Neural cell (in vitro differentiated cells): Measurements from ENCODE around the gene CHCT1. TPM values are rescaled to one million over a fixed set of nuclear protein-coding genes. Genes with fewer than 3 reads are reported as not detected.

Experiments used
- H2AFZ ChIP-seq: fragments of 200-600, 300-800 bp; sonication (generic), shearing (Covaris generic); 2 replicates; pipeline ENCODE4 v1.6.0; 2014; ENCODE audit warnings: low read depth, mild to moderate bottlenecking, antibody characterized with exemption, low read length, moderate library complexity
- H3F3A ChIP-seq: fragments of 200-600 bp; shearing (Covaris generic); 2 replicates; pipeline ENCODE4 v1.6.1; 2016; ENCODE audit warnings: mild to moderate bottlenecking, moderate library complexity, mixed read lengths, antibody characterized with exemption, low read length; ENCODE audit not compliant: insufficient read depth, poor library complexity, severe bottlenecking
- H3K27ac ChIP-seq: fragments of 200-600, 300-800 bp; sonication (generic), shearing (Covaris generic); 2 replicates; pipeline ENCODE4 v1.5.1; 2014; ENCODE audit warnings: mild to moderate bottlenecking, low read length, moderate library complexity
- H3K27me3 ChIP-seq: fragments of 300-800, 200-600 bp; sonication (generic), shearing (Covaris generic); 2 replicates; pipeline ENCODE4 v1.6.0; 2014; ENCODE audit warnings: mild to moderate bottlenecking, low read depth, low read length, moderate library complexity; ENCODE audit not compliant: insufficient read depth
- H3K36me3 ChIP-seq: fragments of 300-800, 200-600 bp; sonication (generic), shearing (Covaris generic); 2 replicates; pipeline ENCODE4 v1.5.1; 2014; ENCODE audit warnings: mild to moderate bottlenecking, antibody characterized with exemption, low read length, moderate library complexity; ENCODE audit not compliant: insufficient read depth
- H3K4me2 ChIP-seq: fragments of 300-800, 200-600 bp; sonication (generic), shearing (Covaris generic); 2 replicates; pipeline ENCODE4 v1.6.0; 2014; ENCODE audit warnings: mild to moderate bottlenecking, low read length
- H3K4me3 ChIP-seq: fragments of 300-800, 200-600 bp; sonication (generic), shearing (Covaris generic); 2 replicates; pipeline ENCODE4 v1.5.1; 2014; ENCODE audit warnings: mild to moderate bottlenecking, low read length, moderate library complexity
- H3K79me2 ChIP-seq: fragments of 200-600 bp; shearing (Covaris generic); replicated peaks from 2 replicates; pipeline ENCODE4 v1.6.0; 2014; ENCODE audit warnings: mild to moderate bottlenecking, low read length, moderate library complexity; ENCODE audit not compliant: insufficient read depth
- H3K9ac ChIP-seq: fragments of 300-800, 200-600 bp; sonication (generic), shearing (Covaris generic); 2 replicates; pipeline ENCODE4 v1.6.1; 2016; ENCODE audit warnings: mild to moderate bottlenecking, low read length, mixed read lengths
- H3K9me2 ChIP-seq: fragments of 200-600 bp; shearing (Covaris generic); 2 replicates; pipeline ENCODE4 v1.6.1; 2016; ENCODE audit warnings: mild to moderate bottlenecking, low read length, mixed read lengths; ENCODE audit not compliant: insufficient read depth
- H3K9me3 ChIP-seq: fragments of 200-600, 300-800 bp; sonication (generic), shearing (Covaris generic); 2 replicates; pipeline ENCODE4 v1.6.1; 2016; ENCODE audit warnings: mild to moderate bottlenecking, mixed run types, low read length, moderate library complexity, mixed read lengths
- H4K20me1 ChIP-seq: fragments of 200-600 bp; shearing (Covaris generic); 2 replicates; pipeline ENCODE4 v1.6.1; 2016; ENCODE audit warnings: mild to moderate bottlenecking, mixed run types; ENCODE audit not compliant: insufficient read depth
- EP300 ChIP-seq: fragments of 450-650 bp; conservative IDR thresholded peaks from 2 replicates; pipeline ENCODE4 v1.6.1; 2014; ENCODE audit warnings: antibody characterized with exemption, mild to moderate bottlenecking, moderate library complexity; ENCODE audit not compliant: poor library complexity, severe bottlenecking
- EZH2 ChIP-seq: fragments of 200-600, 300-800 bp; shearing (Covaris generic), sonication (generic); IDR thresholded peaks from 2 replicates; pipeline ENCODE4 v1.6.1; 2014; ENCODE audit warnings: antibody characterized with exemption, low read length, borderline replicate concordance, mild to moderate bottlenecking; ENCODE audit not compliant: insufficient read depth, poor library complexity, severe bottlenecking
- MXI1 ChIP-seq: fragments of 450-650 bp; conservative IDR thresholded peaks from 2 replicates; pipeline ENCODE4 v1.6.1; 2014; ENCODE audit warnings: antibody characterized with exemption, mild to moderate bottlenecking; ENCODE audit not compliant: poor library complexity, severe bottlenecking
- POLR2AphosphoS5 ChIP-seq: IDR thresholded peaks from 2 replicates; pipeline ENCODE4 v1.6.1; 2012
- RAD21 ChIP-seq: fragments of 450-650 bp; conservative IDR thresholded peaks from 2 replicates; pipeline ENCODE4 v1.6.1; 2014; ENCODE audit warnings: antibody characterized with exemption, mild to moderate bottlenecking, moderate library complexity
- SMC3 ChIP-seq: fragments of 450-650 bp; conservative IDR thresholded peaks from 2 replicates; pipeline ENCODE4 v1.6.1; 2014; ENCODE audit warnings: antibody characterized with exemption, mild to moderate bottlenecking, moderate library complexity; ENCODE audit not compliant: poor library complexity
- TAF1 ChIP-seq: IDR thresholded peaks from 2 replicates; pipeline ENCODE4 v1.6.1; 2012; ENCODE audit warnings: low read depth
- polyA plus RNA-seq: library from polyadenylated mRNA; depleted of rRNA; stranded (reverse); fragments of >200 nt; gene quantifications from 2 replicates; pipeline ENCODE4 v1.2.3, GENCODE V29; 2014
- TF ChIP-seq, protein P1 (sequence below): fragments of 450-650 bp; IDR thresholded peaks from 2 replicates; pipeline ENCODE4 v1.5.1; 2014; ENCODE audit warnings: antibody characterized with exemption, mild to moderate bottlenecking, moderate library complexity; ENCODE audit not compliant: poor library complexity, severe bottlenecking
- TF ChIP-seq, protein P2 (sequence below): IDR thresholded peaks from 2 replicates; pipeline ENCODE4 v1.6.1; 2012; ENCODE audit warnings: borderline replicate concordance

The CHCT1 gene
- polyA plus RNA-seq, 1 donor from 2014 or later, result not detected

DNA sequence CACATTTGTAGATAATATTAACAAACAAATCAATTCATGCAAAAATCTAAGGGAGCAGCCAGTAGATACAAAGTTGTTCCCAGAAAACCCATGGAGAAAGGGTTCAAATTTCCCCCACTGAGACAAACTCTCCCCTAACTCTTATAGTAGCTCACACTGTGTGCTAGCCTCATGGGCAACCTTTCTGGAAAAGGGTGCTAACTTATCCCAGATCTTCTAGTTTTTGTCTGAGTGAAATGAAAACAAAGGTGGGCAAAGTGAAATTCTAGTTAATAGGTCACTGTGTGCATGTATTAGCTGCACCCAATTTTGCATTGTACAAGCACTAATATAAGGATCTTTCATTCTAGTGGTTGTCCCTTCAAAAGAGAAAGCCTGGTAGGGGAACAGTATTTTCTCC, 20.5 kb upstream of the CHCT1 start:
- H3K9ac ChIP-seq, result no peak overlapping the region
- H3K27me3 ChIP-seq, result no peaks in the 10 kb centered on the region
- no peaks in the 10 kb centered on the region for H3K79me2 ChIP-seq
- no peak for TF ChIP-seq TAF1
- TF ChIP-seq, protein P1, sequence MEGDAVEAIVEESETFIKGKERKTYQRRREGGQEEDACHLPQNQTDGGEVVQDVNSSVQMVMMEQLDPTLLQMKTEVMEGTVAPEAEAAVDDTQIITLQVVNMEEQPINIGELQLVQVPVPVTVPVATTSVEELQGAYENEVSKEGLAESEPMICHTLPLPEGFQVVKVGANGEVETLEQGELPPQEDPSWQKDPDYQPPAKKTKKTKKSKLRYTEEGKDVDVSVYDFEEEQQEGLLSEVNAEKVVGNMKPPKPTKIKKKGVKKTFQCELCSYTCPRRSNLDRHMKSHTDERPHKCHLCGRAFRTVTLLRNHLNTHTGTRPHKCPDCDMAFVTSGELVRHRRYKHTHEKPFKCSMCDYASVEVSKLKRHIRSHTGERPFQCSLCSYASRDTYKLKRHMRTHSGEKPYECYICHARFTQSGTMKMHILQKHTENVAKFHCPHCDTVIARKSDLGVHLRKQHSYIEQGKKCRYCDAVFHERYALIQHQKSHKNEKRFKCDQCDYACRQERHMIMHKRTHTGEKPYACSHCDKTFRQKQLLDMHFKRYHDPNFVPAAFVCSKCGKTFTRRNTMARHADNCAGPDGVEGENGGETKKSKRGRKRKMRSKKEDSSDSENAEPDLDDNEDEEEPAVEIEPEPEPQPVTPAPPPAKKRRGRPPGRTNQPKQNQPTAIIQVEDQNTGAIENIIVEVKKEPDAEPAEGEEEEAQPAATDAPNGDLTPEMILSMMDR, result no peak
- TF ChIP-seq EZH2, result no peak
- no peak for TF ChIP-seq POLR2AphosphoS5
- TF ChIP-seq SMC3, result no peak
- no peak for TF ChIP-seq EP300
- TF ChIP-seq MXI1, result no peak
- TF ChIP-seq, protein P2, sequence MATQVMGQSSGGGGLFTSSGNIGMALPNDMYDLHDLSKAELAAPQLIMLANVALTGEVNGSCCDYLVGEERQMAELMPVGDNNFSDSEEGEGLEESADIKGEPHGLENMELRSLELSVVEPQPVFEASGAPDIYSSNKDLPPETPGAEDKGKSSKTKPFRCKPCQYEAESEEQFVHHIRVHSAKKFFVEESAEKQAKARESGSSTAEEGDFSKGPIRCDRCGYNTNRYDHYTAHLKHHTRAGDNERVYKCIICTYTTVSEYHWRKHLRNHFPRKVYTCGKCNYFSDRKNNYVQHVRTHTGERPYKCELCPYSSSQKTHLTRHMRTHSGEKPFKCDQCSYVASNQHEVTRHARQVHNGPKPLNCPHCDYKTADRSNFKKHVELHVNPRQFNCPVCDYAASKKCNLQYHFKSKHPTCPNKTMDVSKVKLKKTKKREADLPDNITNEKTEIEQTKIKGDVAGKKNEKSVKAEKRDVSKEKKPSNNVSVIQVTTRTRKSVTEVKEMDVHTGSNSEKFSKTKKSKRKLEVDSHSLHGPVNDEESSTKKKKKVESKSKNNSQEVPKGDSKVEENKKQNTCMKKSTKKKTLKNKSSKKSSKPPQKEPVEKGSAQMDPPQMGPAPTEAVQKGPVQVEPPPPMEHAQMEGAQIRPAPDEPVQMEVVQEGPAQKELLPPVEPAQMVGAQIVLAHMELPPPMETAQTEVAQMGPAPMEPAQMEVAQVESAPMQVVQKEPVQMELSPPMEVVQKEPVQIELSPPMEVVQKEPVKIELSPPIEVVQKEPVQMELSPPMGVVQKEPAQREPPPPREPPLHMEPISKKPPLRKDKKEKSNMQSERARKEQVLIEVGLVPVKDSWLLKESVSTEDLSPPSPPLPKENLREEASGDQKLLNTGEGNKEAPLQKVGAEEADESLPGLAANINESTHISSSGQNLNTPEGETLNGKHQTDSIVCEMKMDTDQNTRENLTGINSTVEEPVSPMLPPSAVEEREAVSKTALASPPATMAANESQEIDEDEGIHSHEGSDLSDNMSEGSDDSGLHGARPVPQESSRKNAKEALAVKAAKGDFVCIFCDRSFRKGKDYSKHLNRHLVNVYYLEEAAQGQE, result no peak
- TF ChIP-seq RAD21, result no peak
- no peak overlapping the region for H3K4me2 ChIP-seq
- H3K4me3 ChIP-seq, result no peak overlapping the region
- H3F3A ChIP-seq, result no peaks in the 10 kb centered on the region
- no peak overlapping the region for H3K27ac ChIP-seq
- H3K9me2 ChIP-seq, result no peaks in the 10 kb centered on the region
- no peaks in the 10 kb centered on the region for H4K20me1 ChIP-seq
- no peaks in the 10 kb centered on the region for H3K9me3 ChIP-seq
- no peaks in the 10 kb centered on the region for H3K36me3 ChIP-seq
- no peak overlapping the region for H2AFZ ChIP-seq

DNA sequence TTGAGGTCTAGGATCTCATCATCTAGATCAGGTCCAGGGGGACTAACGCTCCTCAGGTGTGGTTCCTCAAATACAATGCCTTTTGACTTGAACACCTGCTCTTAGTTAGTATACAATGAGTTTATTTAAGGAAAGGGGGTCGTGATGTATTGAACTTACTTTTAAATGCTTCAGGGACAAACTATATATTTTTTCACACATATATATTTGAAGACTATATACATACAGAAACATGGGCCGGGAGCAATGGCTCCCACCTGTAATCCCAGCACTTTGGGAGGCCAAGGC, 18.8 kb upstream of the CHCT1 start:
- Histone ChIP-seq H3K36me3 (no peaks in the 10 kb centered on the region), H3K9ac (no peak overlapping the region), H2AFZ (no peak overlapping the region), H3K9me3 (no peaks in the 10 kb centered on the region), H4K20me1 (no peaks in the 10 kb centered on the region), H3K4me2 (no peak overlapping the region), H3K27me3 (no peaks in the 10 kb centered on the region), H3K4me3 (no peak overlapping the region), H3K9me2 (no peaks in the 10 kb centered on the region), H3K27ac (no peak overlapping the region), H3K79me2 (no peaks in the 10 kb centered on the region), H3F3A (no peaks in the 10 kb centered on the region)
- TF ChIP-seq, protein P2, result no peak
- TF ChIP-seq EP300, result no peak
- TF ChIP-seq SMC3, result no peak
- TF ChIP-seq POLR2AphosphoS5, result no peak
- TF ChIP-seq EZH2, result no peak
- TF ChIP-seq RAD21, result no peak
- TF ChIP-seq MXI1, result no peak
- no peak for TF ChIP-seq TAF1
